ENCODE data around the gene CMBL.
A peak's percentile ranks its signal among the peaks of the same experiment; 100 is the strongest.
"Not testable (repeated sequence)": the region's sequence is repeated elsewhere in the genome, so short reads cannot be mapped to it uniquely, and the experiment has no call there.

CMBL gene

GRCh38 chr5:10249948-10250805 is 57.5 kb downstream of the CMBL start, which contains the start of gene CCT5:
Gene CCT5, plus strand, starts transcription at chr5:10250280. Its CDS starts 61 bp downstream, at chr5:10250341.
- H3K4me3 ChIP-seq (ENCODE audit: low read depth, low read length) = peak within 1 kb of the TSS; percentile 87
- peak; percentile 99 for DNase-seq (ENCODE audit: low read depth, low spot score)
- in situ Hi-C loops (cut with HindIII; ENCODE audit: low sequenced_read_pairs) = no loop called here
- TF ChIP-seq CTCF (IDR thresholded peaks at IDR 0.05; ENCODE audit: low read depth, low read length) = no peak

GRCh38 chr5:10248378-10249260 is 59.1 kb downstream of the CMBL start:
- DNase-seq (ENCODE audit: low read depth, low spot score) = no peak
- peak overlapping the region; percentile 87 for H3K4me3 ChIP-seq (ENCODE audit: low read depth, low read length)
- TF ChIP-seq CTCF (IDR thresholded peaks at IDR 0.05; ENCODE audit: low read depth, low read length) = no peak
- in situ Hi-C loops (cut with HindIII; ENCODE audit: low sequenced_read_pairs) = no loop called here

GRCh38 chr5:10247217-10247616 is 60.5 kb downstream of the CMBL start:
- in situ Hi-C loops (cut with HindIII; ENCODE audit: low sequenced_read_pairs); DNase-seq (ENCODE audit: low read depth, low spot score); H3K4me3 ChIP-seq (ENCODE audit: low read depth, low read length): not testable (repeated sequence)

- TF ChIP-seq CTCF (IDR thresholded peaks at IDR 0.05; ENCODE audit: low read depth, low read length) = no peak
- no peak for DNase-seq (ENCODE audit: low read depth, low spot score)
- in situ Hi-C loops (cut with HindIII; ENCODE audit: low sequenced_read_pairs) = no loop called here
- H3K4me3 ChIP-seq (ENCODE audit: low read depth, low read length) = no peak overlapping the region
Measured at GRCh38 chr5:10246761-10247160, 60.9 kb downstream of the CMBL start.

GRCh38 chr5:10244342-10244944 is 63.3 kb downstream of the CMBL start:
- DNase-seq (ENCODE audit: low read depth, low spot score) = no peak
- no peak overlapping the region for H3K4me3 ChIP-seq (ENCODE audit: low read depth, low read length)
- TF ChIP-seq CTCF (IDR thresholded peaks at IDR 0.05; ENCODE audit: low read depth, low read length) = no peak
- in situ Hi-C loops (cut with HindIII; ENCODE audit: low sequenced_read_pairs) = no loop called here

- in situ Hi-C loops (cut with HindIII; ENCODE audit: low sequenced_read_pairs) = no loop called here
- no peak overlapping the region for H3K4me3 ChIP-seq (ENCODE audit: low read depth, low read length)
- no peak for TF ChIP-seq CTCF (IDR thresholded peaks at IDR 0.05; ENCODE audit: low read depth, low read length)
- DNase-seq (ENCODE audit: low read depth, low spot score) = no peak
Measured at GRCh38 chr5:10243660-10244240, 64.0 kb downstream of the CMBL start.

All from astrocyte of the spinal cord (primary cell).